Endothelial cell of umbilical vein (primary cell): ENCODE data around the gene STIM1. TPM values are rescaled to one million over a fixed set of nuclear protein-coding genes. Genes with fewer than 3 reads are reported as not detected.

Experiments used
- BruUV-seq: library from RNA; stranded (reverse); fragments of 400-500 nt; replicated peaks from 2 replicates; lab custom pipeline; 2021; lab: Mats Ljungman, UMichigan
- CTCF ChIA-PET: fragments of 300-600, 350-600 bp; sonication (Branson Sonifier 250); formaldehyde crosslinking; loops from one replicate; lab custom pipeline; 2021; ENCODE audit warnings: antibody characterized with exemption, inconsistent platforms; lab: Charles Lee
- POLR2A ChIA-PET: fragments of 300-600, 350-600 bp; sonication (Branson Sonifier 250); formaldehyde crosslinking; loops from one replicate; lab custom pipeline; 2021; ENCODE audit warnings: antibody characterized with exemption, inconsistent platforms; lab: Charles Lee
- DNase-seq: peaks from one replicate; pipeline ENCODE4 v3.0.0-alpha.2; 2011; ENCODE audit warnings: low read depth, low spot score
- FAIRE-seq: peaks from 2 replicates; lab custom pipeline; 2011; peaks lifted over from hg19 to GRCh38; lab: Jason Lieb, UNC
- H2AFZ ChIP-seq: 2 replicates; pipeline ENCODE4 v1.6.0; 2012; ENCODE audit warnings: low read depth, low read length, control low read depth, inconsistent platforms
- H3K27ac ChIP-seq: 2 replicates; pipeline ENCODE4 v1.5.1; 2011; ENCODE audit warnings: low read depth, mild to moderate bottlenecking, control low read depth, low read length, moderate library complexity; ENCODE audit not compliant: insufficient read depth
- H3K27me3 ChIP-seq, 2 experiments: 2 replicates each; pipeline versions ENCODE4 v1.6.0 to v1.6.1; 2011; ENCODE audit warnings: low read length in 2 of 2, mixed read lengths in 1 of 2; ENCODE audit not compliant: control insufficient read depth in 2 of 2, insufficient read depth in 2 of 2
- H3K36me3 ChIP-seq, 2 experiments: 2 replicates in 1 of 2; 3 replicates in 1 of 2; pipeline ENCODE4 v1.5.1; 2011; ENCODE audit warnings: low read length in 2 of 2, mild to moderate bottlenecking in 1 of 2, moderate library complexity in 1 of 2; ENCODE audit not compliant: control insufficient read depth in 2 of 2, insufficient read depth in 2 of 2; ENCODE audit errors: extremely low read depth in 1 of 2
- H3K4me1 ChIP-seq: 3 replicates; pipeline ENCODE4 v1.5.1; 2011; ENCODE audit warnings: mild to moderate bottlenecking, low read length; ENCODE audit not compliant: control insufficient read depth, insufficient read depth; ENCODE audit errors: extremely low read depth
- H3K4me2 ChIP-seq: 2 replicates; pipeline ENCODE4 v1.6.1; 2011; ENCODE audit warnings: low read length, control low read depth, mixed read lengths; ENCODE audit not compliant: insufficient read depth
- H3K4me3 ChIP-seq, 3 experiments: fragments of 200-600 bp in 1 of 3; sonication (generic), shearing (Covaris generic) in 1 of 3; replicated peaks in 1 of 3; 2 replicates each; pipeline ENCODE4 v1.5.1; 2011 to 2016; ENCODE audit warnings: control low read depth in 3 of 3, low read length in 3 of 3, mild to moderate bottlenecking in 2 of 3, inconsistent platforms in 1 of 3, low read depth in 1 of 3, moderate library complexity in 1 of 3; ENCODE audit not compliant: insufficient read depth in 1 of 3
- H3K79me2 ChIP-seq: 2 replicates; pipeline ENCODE4 v1.6.0; 2012; ENCODE audit warnings: low read length, inconsistent platforms; ENCODE audit not compliant: control insufficient read depth, insufficient read depth
- H3K9ac ChIP-seq: replicated peaks from 2 replicates; pipeline ENCODE3; 2011; ENCODE audit warnings: low read length, control low read depth; ENCODE audit not compliant: insufficient read depth; ENCODE audit errors: extremely low read depth
- H3K9me1 ChIP-seq: replicated peaks from 3 replicates; pipeline ENCODE4 v1.6.0; 2011; ENCODE audit warnings: mild to moderate bottlenecking, low read length; ENCODE audit not compliant: control insufficient read depth, insufficient read depth; ENCODE audit errors: extremely low read depth
- H3K9me3 ChIP-seq: replicated peaks from 2 replicates; pipeline ENCODE4 v1.5.1; 2012; ENCODE audit warnings: low read length, inconsistent platforms; ENCODE audit not compliant: control insufficient read depth, insufficient read depth
- H4K20me1 ChIP-seq: replicated peaks from 2 replicates; pipeline ENCODE3; 2011; ENCODE audit warnings: mild to moderate bottlenecking, low read length; ENCODE audit not compliant: control insufficient read depth, insufficient read depth; ENCODE audit errors: extremely low read depth
- CTCF ChIP-seq, 2 donors: IDR thresholded peaks; 1 replicate in 1 of 2; 2 replicates in 1 of 2; pipeline ENCODE4 v1.5.1; 2011; ENCODE audit warnings: low read length in 2 of 2, mild to moderate bottlenecking in 2 of 2, moderate library complexity in 2 of 2, control low read depth in 1 of 2, inconsistent platforms in 1 of 2, low read depth in 1 of 2; ENCODE audit not compliant: insufficient read depth in 1 of 2; ENCODE audit errors: extremely low read depth in 1 of 2
- EZH2 ChIP-seq: IDR thresholded peaks from 2 replicates; pipeline ENCODE4 v1.6.1; 2012; ENCODE audit warnings: borderline replicate concordance, low read depth, mild to moderate bottlenecking, moderate library complexity, low read length, inconsistent platforms; ENCODE audit not compliant: severe bottlenecking
- FOS ChIP-seq: IDR thresholded peaks from 2 replicates; pipeline ENCODE4 v1.6.1; 2011; ENCODE audit warnings: mild to moderate bottlenecking, low read length, moderate library complexity, borderline replicate concordance; ENCODE audit not compliant: insufficient read depth
- GATA2 ChIP-seq: IDR thresholded peaks from 2 replicates; pipeline ENCODE4 v1.7.0; 2011; ENCODE audit warnings: low read depth, mild to moderate bottlenecking, moderate library complexity, mixed read lengths, low read length; ENCODE audit not compliant: insufficient read length, insufficient read depth
- JUN ChIP-seq: IDR thresholded peaks from 2 replicates; pipeline ENCODE4 v1.6.1; 2011; ENCODE audit warnings: borderline replicate concordance, low read depth; ENCODE audit not compliant: insufficient read length, insufficient read depth
- MAX ChIP-seq: IDR thresholded peaks from 2 replicates; pipeline ENCODE4 v1.6.1; 2011; ENCODE audit not compliant: insufficient read depth, insufficient read length
- MYC ChIP-seq: IDR thresholded peaks from one replicate; pipeline ENCODE4 v1.6.1; 2011; ENCODE audit warnings: mild to moderate bottlenecking, low read depth, low read length
- POLR2A ChIP-seq: IDR thresholded peaks from 2 replicates; pipeline ENCODE4 v1.6.1; 2012; ENCODE audit warnings: low read depth, mild to moderate bottlenecking, control low read depth, low read length
- POLR2AphosphoS5 ChIP-seq: IDR thresholded peaks from 2 replicates; pipeline ENCODE4 v1.6.1; 2012; ENCODE audit warnings: low read depth, mild to moderate bottlenecking, control low read depth, low read length, moderate library complexity; ENCODE audit not compliant: insufficient read depth
- dilution Hi-C: fragments of 300-500 bp; cut with MboI; formaldehyde crosslinking; loops from one replicate; pipeline ENCODE4 v1.15.0; 2019; ENCODE audit warnings: low sequenced_read_pairs; ENCODE audit not compliant: extremely low pct_ligation_motif_present
- intact Hi-C: fragments of 100-400 bp; cut with micrococcal nuclease; formaldehyde crosslinking; loops from one replicate; pipeline ENCODE4 v1.10.0; 2022
- polyA plus RNA-seq, 4 experiments: library from polyadenylated mRNA; depleted of rRNA in 3 of 4; stranded (reverse) in 3 of 4; unstranded in 1 of 4; fragments of >200 nt; gene quantifications; 2 replicates each; pipeline versions ENCODE4 v1.2.1 to v1.2.3, GENCODE V29; 2011 to 2012; ENCODE audit warnings: missing spikeins in 1 of 4
- total RNA-seq: library from RNA; stranded (reverse); gene quantifications from 2 replicates; pipeline ENCODE4 v1.2.3, GENCODE V29; 2021

The STIM1 gene
- total and polyA plus RNA-seq, 2 donors (not counting 3 experiments of a cell fraction or from before 2014, with no cell fraction given), result 32.7 to 33.4 TPM

- DNase-seq, result peak; percentile 46
- Histone ChIP-seq H4K20me1 (no peaks in the 10 kb centered on the region), H3K9me1 (no peaks in the 10 kb centered on the region), H3K9ac (no peak overlapping the region), H3K79me2 (peaks cover 8% of the 10 kb centered on the region), H3K27me3 (no peaks in the 10 kb centered on the region), H3K4me3 (peak overlapping the region in 1 of 3 experiments; percentile 12), H3K9me3 (no peaks in the 10 kb centered on the region), H3K36me3 (no peaks in the 10 kb centered on the region), H3K4me2 (peak overlapping the region; percentile 28), H2AFZ (no peak overlapping the region), H3K4me1 (peaks cover 14% of the 10 kb centered on the region), H3K27ac (no peak overlapping the region)
- peak; percentile 89 for FAIRE-seq
- CTCF ChIA-PET, result interaction anchor here (0.6 to 1.6 kb wide), 2 partner anchors 31 to 45 kb away, joined by 3 to 10 read pairs; partner anchors contain the start of gene STIM1
- intact Hi-C loops, result no loop called here
- TF ChIP-seq FOS (peak; percentile 42), GATA2 (peak; percentile 88), JUN (peak; percentile 80), CTCF (IDR thresholded peaks at IDR 0.05; ENCODE audit: extremely low read depth in 1 of 2, insufficient read depth in 1 of 2, low read depth in 1 of 2, low read length in 2 of 2) (no peak), POLR2AphosphoS5 (peak; percentile 17)
- POLR2A ChIA-PET, result no interaction called here
- dilution Hi-C loops, result no loop called here
- BruUV-seq, result no TSS peak
Measured at GRCh38 chr11:3885855-3886254, 30.4 kb downstream of the STIM1 start.

GRCh38 chr11:3886985-3887384 is 31.5 kb downstream of the STIM1 start:
- H3K9me3 ChIP-seq, result no peaks in the 10 kb centered on the region
- TF ChIP-seq GATA2 (no peak), POLR2AphosphoS5 (no peak), CTCF (IDR thresholded peaks at IDR 0.05; ENCODE audit: extremely low read depth in 1 of 2, insufficient read depth in 1 of 2, low read depth in 1 of 2, low read length in 2 of 2) (no peak), FOS (no peak), EZH2 (no peak), MYC (no peak), JUN (no peak), MAX (no peak), POLR2A (no peak)
- H3K79me2 ChIP-seq, result peaks cover 8% of the 10 kb centered on the region
- no peaks in the 10 kb centered on the region for H3K9me1 ChIP-seq
- ChIA-PET POLR2A (no interaction called here), CTCF (interaction anchor here (0.8 kb wide), 1 partner anchor 1700 kb away, joined by 3 read pairs; no protein-coding TSS in a partner anchor)
- H3K36me3 ChIP-seq, result no peaks in the 10 kb centered on the region
- H3K4me2 ChIP-seq, result no peak overlapping the region
- no peak overlapping the region for H3K4me3 ChIP-seq
- no peak overlapping the region for H3K27ac ChIP-seq
- BruUV-seq, result no TSS peak
- no peak overlapping the region for H2AFZ ChIP-seq
- dilution Hi-C loops (no loop called here), intact Hi-C loops (no loop called here)
- H4K20me1 ChIP-seq, result no peaks in the 10 kb centered on the region
- H3K9ac ChIP-seq, result no peak overlapping the region
- no peak for FAIRE-seq
- no peak for DNase-seq
- H3K27me3 ChIP-seq, result no peaks in the 10 kb centered on the region
- peaks cover 10% of the 10 kb centered on the region for H3K4me1 ChIP-seq
